Measurements from ENCODE around the gene PGM5. TPM values are rescaled to one million over a fixed set of nuclear protein-coding genes. Genes with fewer than 3 reads are reported as not detected.

The PGM5 gene
- total and polyA plus RNA-seq, 2 of the 4 experiments (the other 2 are of a cell fraction), result 8.3 to 14.7 TPM

GRCh38 chr9:68488126-68488525 is 131.7 kb downstream of the PGM5 start:
- Histone ChIP-seq H3K4me3 (ENCODE audit: insufficient read depth, low read depth, low read length) (no peak overlapping the region), H4K20me1 (ENCODE audit: insufficient read depth, low read length) (no peaks in the 10 kb centered on the region), H4K5ac (ENCODE audit: low read depth, low read length) (no peak overlapping the region), H3K4me1 (ENCODE audit: control insufficient read depth, insufficient read depth, low read length) (peaks cover 2% of the 10 kb centered on the region; the same call in 1 of the 2 replicates), H3K9ac (ENCODE audit: low read depth, low read length) (no peak overlapping the region), H3K56ac (ENCODE audit: extremely low read depth, insufficient read depth, low read length) (no peak overlapping the region), H2BK120ac (ENCODE audit: low read depth, low read length) (peak overlapping the region; percentile 19; the same call in 1 of the 2 replicates), H3K9me3 (ENCODE audit: control insufficient read depth, insufficient read depth, low read length) (peaks cover 3% of the 10 kb centered on the region; the same call in 1 of the 2 replicates), H4K91ac (ENCODE audit: insufficient read depth, low read depth, low read length) (0 out of 2 replicates have a peak overlapping the region, but pooled peaks have one; percentile 9), H2AK5ac (ENCODE audit: low read depth, low read length) (no peak overlapping the region), H3K18ac (ENCODE audit: low read depth, low read length) (no peak overlapping the region), H3K9me1 (ENCODE audit: insufficient read depth, low read length) (no peaks in the 10 kb centered on the region), H2BK5ac (ENCODE audit: low read depth, low read length, poor library complexity, severe bottlenecking) (no peak overlapping the region), H3K4ac (ENCODE audit: low read depth, low read length) (peak overlapping the region; percentile 22; the same call in 1 of the 2 replicates), H3K27ac (ENCODE audit: insufficient read depth, low read length) (no peak overlapping the region), H3K23ac (ENCODE audit: low read depth, low read length) (no peak overlapping the region), H3K27me3 (ENCODE audit: control insufficient read depth, insufficient read depth, low read length) (no peaks in the 10 kb centered on the region), H2BK15ac (ENCODE audit: low read depth, low read length) (no peak overlapping the region), H3K36me3 (ENCODE audit: control insufficient read depth, insufficient read depth, low read length) (no peaks in the 10 kb centered on the region), H2AFZ (replicated peaks; ENCODE audit: low read length, poor library complexity) (no peak overlapping the region), H3K14ac (replicated peaks; ENCODE audit: low read depth, low read length) (no peak overlapping the region), H3K4me2 (ENCODE audit: low read depth, low read length) (no peak overlapping the region), H2AK9ac (replicated peaks; ENCODE audit: low read depth, low read length, poor library complexity) (no peak overlapping the region), H4K8ac (ENCODE audit: low read depth in 2 of 2, low read length in 2 of 2) (no peak overlapping the region), H3K79me1 (ENCODE audit: low read depth in 1 of 2, low read length in 2 of 2) (no peaks in the 10 kb centered on the region), H2BK20ac (ENCODE audit: low read depth, low read length) (no peak overlapping the region)
- no TSS peak for BruUV-seq (replicated peaks)
- no CpG with 5 or more reads among the region's 2 CpGs for WGBS, 2 experiments (ENCODE audit: extremely low coverage in 2 of 2, insufficient read length in 1 of 2)
- TF ChIP-seq, protein P1, sequence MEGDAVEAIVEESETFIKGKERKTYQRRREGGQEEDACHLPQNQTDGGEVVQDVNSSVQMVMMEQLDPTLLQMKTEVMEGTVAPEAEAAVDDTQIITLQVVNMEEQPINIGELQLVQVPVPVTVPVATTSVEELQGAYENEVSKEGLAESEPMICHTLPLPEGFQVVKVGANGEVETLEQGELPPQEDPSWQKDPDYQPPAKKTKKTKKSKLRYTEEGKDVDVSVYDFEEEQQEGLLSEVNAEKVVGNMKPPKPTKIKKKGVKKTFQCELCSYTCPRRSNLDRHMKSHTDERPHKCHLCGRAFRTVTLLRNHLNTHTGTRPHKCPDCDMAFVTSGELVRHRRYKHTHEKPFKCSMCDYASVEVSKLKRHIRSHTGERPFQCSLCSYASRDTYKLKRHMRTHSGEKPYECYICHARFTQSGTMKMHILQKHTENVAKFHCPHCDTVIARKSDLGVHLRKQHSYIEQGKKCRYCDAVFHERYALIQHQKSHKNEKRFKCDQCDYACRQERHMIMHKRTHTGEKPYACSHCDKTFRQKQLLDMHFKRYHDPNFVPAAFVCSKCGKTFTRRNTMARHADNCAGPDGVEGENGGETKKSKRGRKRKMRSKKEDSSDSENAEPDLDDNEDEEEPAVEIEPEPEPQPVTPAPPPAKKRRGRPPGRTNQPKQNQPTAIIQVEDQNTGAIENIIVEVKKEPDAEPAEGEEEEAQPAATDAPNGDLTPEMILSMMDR (conservative IDR thresholded peaks at IDR 0.05; ENCODE audit: low read depth, low read length), result no peak
- TF ChIP-seq RFX5 (IDR thresholded peaks at IDR 0.05; ENCODE audit: low read depth, low read length) (no peak), MAZ (IDR thresholded peaks at IDR 0.05; ENCODE audit: borderline replicate concordance, low read depth, low read length) (no peak), NFE2L2 (IDR thresholded peaks at IDR 0.05; ENCODE audit: low read depth, low read length) (no peak)
- TF ChIP-seq, protein P2, sequence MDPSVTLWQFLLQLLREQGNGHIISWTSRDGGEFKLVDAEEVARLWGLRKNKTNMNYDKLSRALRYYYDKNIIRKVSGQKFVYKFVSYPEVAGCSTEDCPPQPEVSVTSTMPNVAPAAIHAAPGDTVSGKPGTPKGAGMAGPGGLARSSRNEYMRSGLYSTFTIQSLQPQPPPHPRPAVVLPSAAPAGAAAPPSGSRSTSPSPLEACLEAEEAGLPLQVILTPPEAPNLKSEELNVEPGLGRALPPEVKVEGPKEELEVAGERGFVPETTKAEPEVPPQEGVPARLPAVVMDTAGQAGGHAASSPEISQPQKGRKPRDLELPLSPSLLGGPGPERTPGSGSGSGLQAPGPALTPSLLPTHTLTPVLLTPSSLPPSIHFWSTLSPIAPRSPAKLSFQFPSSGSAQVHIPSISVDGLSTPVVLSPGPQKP (IDR thresholded peaks at IDR 0.05; ENCODE audit: borderline replicate concordance, low read depth, low read length), result no peak
- TF ChIP-seq, protein P3, sequence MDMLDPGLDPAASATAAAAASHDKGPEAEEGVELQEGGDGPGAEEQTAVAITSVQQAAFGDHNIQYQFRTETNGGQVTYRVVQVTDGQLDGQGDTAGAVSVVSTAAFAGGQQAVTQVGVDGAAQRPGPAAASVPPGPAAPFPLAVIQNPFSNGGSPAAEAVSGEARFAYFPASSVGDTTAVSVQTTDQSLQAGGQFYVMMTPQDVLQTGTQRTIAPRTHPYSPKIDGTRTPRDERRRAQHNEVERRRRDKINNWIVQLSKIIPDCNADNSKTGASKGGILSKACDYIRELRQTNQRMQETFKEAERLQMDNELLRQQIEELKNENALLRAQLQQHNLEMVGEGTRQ (IDR thresholded peaks at IDR 0.05; ENCODE audit: low read depth, low read length), result no peak
- CTCF ChIA-PET, result no interaction called here
- DNase-seq, result no peak
- POLR2A ChIA-PET (ENCODE audit: unreplicated experiment), result no interaction called here
- intact Hi-C loops (cut with micrococcal nuclease) (no loop called here), dilution Hi-C loops (cut with HindIII; ENCODE audit: low sequenced_read_pairs, unreplicated experiment) (no loop called here), in situ Hi-C loops (cut with MboI; ENCODE audit: low sequenced_read_pairs) (no loop called here)
- no peak for ATAC-seq (ENCODE audit: low read depth)
